Measurements from ENCODE around the gene KIF19. TPM values are rescaled to one million over a fixed set of nuclear protein-coding genes. Genes with fewer than 3 reads are reported as not detected.

The KIF19 gene
- total RNA-seq, 2 experiments from 2014 or later = 0.11 to 0.18 TPM

DNA sequence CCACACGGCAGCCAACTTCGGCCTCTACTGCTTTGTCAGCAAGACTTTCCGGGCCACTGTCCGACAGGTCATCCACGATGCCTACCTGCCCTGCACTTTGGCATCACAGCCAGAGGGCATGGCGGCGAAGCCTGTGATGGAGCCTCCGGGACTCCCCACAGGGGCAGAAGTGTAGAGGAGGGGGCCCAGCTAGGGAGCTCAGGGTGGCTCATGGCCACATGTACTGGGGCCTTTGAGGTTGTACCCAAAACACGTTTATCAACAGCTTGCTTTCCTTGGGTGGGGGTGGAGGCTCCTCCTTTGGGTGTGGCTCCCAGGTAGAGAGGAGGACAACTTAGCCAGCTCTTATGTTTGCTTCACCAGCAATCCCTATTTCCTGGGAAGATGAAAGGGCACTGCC is 46.4 kb downstream of the KIF19 start:
- ChIA-PET POLR2A (interaction anchor here (0.7 kb wide), 1 partner anchor 108 kb away, joined by 3 read pairs; no protein-coding TSS in a partner anchor), CTCF (interaction anchor here (1.4 to 1.9 kb wide), 2 partner anchors 11 to 19 kb away, joined by 3 to 5 read pairs; partner anchors contain the start of gene BTBD17)
- H3K27me3 Mint-ChIP-seq = no peaks in the 10 kb centered on the region
- TF ChIP-seq, protein P1, sequence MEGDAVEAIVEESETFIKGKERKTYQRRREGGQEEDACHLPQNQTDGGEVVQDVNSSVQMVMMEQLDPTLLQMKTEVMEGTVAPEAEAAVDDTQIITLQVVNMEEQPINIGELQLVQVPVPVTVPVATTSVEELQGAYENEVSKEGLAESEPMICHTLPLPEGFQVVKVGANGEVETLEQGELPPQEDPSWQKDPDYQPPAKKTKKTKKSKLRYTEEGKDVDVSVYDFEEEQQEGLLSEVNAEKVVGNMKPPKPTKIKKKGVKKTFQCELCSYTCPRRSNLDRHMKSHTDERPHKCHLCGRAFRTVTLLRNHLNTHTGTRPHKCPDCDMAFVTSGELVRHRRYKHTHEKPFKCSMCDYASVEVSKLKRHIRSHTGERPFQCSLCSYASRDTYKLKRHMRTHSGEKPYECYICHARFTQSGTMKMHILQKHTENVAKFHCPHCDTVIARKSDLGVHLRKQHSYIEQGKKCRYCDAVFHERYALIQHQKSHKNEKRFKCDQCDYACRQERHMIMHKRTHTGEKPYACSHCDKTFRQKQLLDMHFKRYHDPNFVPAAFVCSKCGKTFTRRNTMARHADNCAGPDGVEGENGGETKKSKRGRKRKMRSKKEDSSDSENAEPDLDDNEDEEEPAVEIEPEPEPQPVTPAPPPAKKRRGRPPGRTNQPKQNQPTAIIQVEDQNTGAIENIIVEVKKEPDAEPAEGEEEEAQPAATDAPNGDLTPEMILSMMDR (IDR thresholded peaks at IDR 0.05) = no peak
- no peak overlapping the region for H3K27ac Mint-ChIP-seq
- DNase-seq (no peak), ATAC-seq (no peak)
- peaks cover 15% of the 10 kb centered on the region for H3K4me1 Mint-ChIP-seq (ENCODE audit: low read depth)
- no peak overlapping the region for H3K4me3 Mint-ChIP-seq
- H3K36me3 Mint-ChIP-seq (ENCODE audit: low read depth) = no peaks in the 10 kb centered on the region
- H3K9me3 Mint-ChIP-seq = no peaks in the 10 kb centered on the region
- intact Hi-C loops (cut with micrococcal nuclease) = loop anchor here (10.0 kb wide), 1 partner anchor 162 kb away; the partner anchor contains the start of gene CD300LB

- CTCF ChIA-PET = interaction anchor here (0.6 to 2.0 kb wide), 3 partner anchors 21 to 1245 kb away, joined by 3 to 9 read pairs (median 4); no protein-coding TSS in a partner anchor
- no peak for ATAC-seq
- Mint-ChIP-seq H3K27ac (no peak overlapping the region), H3K27me3 (no peaks in the 10 kb centered on the region), H3K36me3 (ENCODE audit: low read depth) (no peaks in the 10 kb centered on the region), H3K9me3 (no peaks in the 10 kb centered on the region), H3K4me1 (ENCODE audit: low read depth) (peaks cover 6% of the 10 kb centered on the region), H3K4me3 (no peak overlapping the region)
- TF ChIP-seq, protein P1 (IDR thresholded peaks at IDR 0.05) = no peak
- no peak for DNase-seq
- POLR2A ChIA-PET = no interaction called here
- intact Hi-C loops (cut with micrococcal nuclease) = loop anchor here (10.0 kb wide), 1 partner anchor 161 kb away; the partner anchor contains the start of gene CD300LB
Measured at GRCh38 chr17:74373838-74374606, 48.0 kb downstream of the KIF19 start.

GRCh38 chr17:74374858-74375257 is 48.8 kb downstream of the KIF19 start:
- ATAC-seq = no peak
- intact Hi-C loops (cut with micrococcal nuclease) = loop anchor here (5.0 to 10.0 kb wide), 2 partner anchors 117 to 160 kb away; partner anchors contain the start of gene CD300LB
- Mint-ChIP-seq H3K9me3 (no peaks in the 10 kb centered on the region), H3K4me3 (no peak overlapping the region), H3K36me3 (ENCODE audit: low read depth) (no peaks in the 10 kb centered on the region), H3K27me3 (no peaks in the 10 kb centered on the region), H3K4me1 (ENCODE audit: low read depth) (no peaks in the 10 kb centered on the region), H3K27ac (no peak overlapping the region)
- TF ChIP-seq, protein P1 (IDR thresholded peaks at IDR 0.05) = no peak
- CTCF ChIA-PET = interaction anchor here (2.0 kb wide), 1 partner anchor 82 kb away, joined by 9 read pairs; no protein-coding TSS in a partner anchor
- DNase-seq = no peak
- POLR2A ChIA-PET = no interaction called here

DNA sequence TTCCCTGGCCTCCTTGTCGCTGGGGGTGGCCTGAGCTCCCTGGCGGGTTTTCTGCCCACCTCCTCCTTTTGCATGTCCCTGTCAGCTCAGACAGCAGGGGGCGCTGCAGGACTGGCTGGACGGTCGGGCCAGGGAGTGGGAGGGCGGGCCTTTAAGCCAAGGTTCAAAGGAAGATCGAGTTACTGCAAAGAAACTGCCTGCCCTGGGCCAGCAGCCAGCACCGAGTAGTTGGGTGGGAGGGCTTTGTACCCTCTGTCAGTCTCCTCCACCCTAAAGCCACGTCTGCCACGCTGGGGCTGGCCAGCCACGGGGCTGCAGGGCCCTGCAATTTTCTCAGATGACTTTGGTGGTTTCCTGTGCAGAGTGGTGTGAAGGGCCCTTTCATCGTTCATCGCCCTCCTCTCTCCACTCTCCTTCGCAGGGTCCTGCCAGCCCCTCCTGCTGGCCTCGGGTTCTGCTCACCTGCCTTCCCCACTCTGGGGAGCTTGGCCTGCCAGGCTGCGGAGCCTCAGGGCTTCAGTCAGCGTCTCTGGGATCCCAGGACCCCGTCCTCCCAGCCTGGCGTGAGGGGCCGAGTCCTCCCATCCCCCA is 53.6 kb downstream of the KIF19 start:
- ATAC-seq (peak; percentile 95), DNase-seq (peak; percentile 96)
- intact Hi-C loops (cut with micrococcal nuclease) = loop anchor here (1.0 to 10.0 kb wide), 3 partner anchors 78 to 155 kb away; partner anchors contain the start of gene CD300LB
- H3K27me3 Mint-ChIP-seq = no peaks in the 10 kb centered on the region
- H3K4me1 Mint-ChIP-seq (ENCODE audit: low read depth) = no peaks in the 10 kb centered on the region
- no peak overlapping the region for H3K27ac Mint-ChIP-seq
- H3K36me3 Mint-ChIP-seq (ENCODE audit: low read depth) = no peaks in the 10 kb centered on the region
- POLR2A ChIA-PET = interaction anchor here (1.6 kb wide), 1 partner anchor 13 kb away, joined by 3 read pairs; no protein-coding TSS in a partner anchor
- H3K4me3 Mint-ChIP-seq = no peak overlapping the region
- CTCF ChIA-PET = interaction anchor here (0.6 to 6.4 kb wide), 59 partner anchors 9 to 278 kb away, joined by 3 to 133 read pairs (median 4); partner anchors contain the start of genes BTBD17, CD300LB and GPR142
- TF ChIP-seq, protein P1 (IDR thresholded peaks at IDR 0.05) = peak; percentile 94
- no peaks in the 10 kb centered on the region for H3K9me3 Mint-ChIP-seq
